ENCODE data around the gene RUSF1. TPM values are rescaled to one million over a fixed set of nuclear protein-coding genes. Genes with fewer than 3 reads are reported as not detected.
"Not testable (repeated sequence)": the region's sequence is repeated elsewhere in the genome, so short reads cannot be mapped to it uniquely, and the experiment has no call there.

Gene RUSF1
- total RNA-seq, 1 donor from 2014 or later = 54.9 TPM

DNA sequence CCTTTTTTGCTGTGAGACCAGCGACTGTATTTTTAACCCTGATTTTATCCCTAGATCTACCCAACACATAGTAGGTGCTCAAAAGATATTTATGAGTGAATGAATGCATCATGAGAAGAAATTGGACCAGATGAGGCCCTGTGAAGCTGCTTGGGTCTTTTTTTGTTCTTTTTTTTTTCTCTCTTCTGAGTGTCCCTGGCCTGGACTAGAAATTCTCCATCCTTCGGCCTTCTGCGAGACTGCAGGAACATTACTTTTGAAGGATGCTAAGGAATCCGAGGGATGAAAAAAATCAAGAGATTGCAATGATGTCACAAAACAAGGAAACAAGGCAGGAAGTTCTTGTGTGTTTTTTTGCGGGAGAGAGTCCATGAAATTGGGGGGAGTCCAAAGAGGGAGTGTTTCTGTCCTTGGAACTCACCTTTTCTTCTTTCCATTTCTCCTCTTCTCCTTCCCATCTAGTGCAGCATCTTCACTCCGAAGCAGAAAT lies 560 bp upstream of the RUSF1 start:
- intact Hi-C loops (cut with DNase I) = no loop called here
- peak in 1 of 2 donors; percentile 10 for ATAC-seq
- peak overlapping the region; percentile 96 for H3K4me3 ChIP-seq
- no peaks in the 10 kb centered on the region for H3K27me3 ChIP-seq (ENCODE audit: low read depth)
- H3K27ac ChIP-seq = peak overlapping the region; percentile 96
- TF ChIP-seq, protein P1, sequence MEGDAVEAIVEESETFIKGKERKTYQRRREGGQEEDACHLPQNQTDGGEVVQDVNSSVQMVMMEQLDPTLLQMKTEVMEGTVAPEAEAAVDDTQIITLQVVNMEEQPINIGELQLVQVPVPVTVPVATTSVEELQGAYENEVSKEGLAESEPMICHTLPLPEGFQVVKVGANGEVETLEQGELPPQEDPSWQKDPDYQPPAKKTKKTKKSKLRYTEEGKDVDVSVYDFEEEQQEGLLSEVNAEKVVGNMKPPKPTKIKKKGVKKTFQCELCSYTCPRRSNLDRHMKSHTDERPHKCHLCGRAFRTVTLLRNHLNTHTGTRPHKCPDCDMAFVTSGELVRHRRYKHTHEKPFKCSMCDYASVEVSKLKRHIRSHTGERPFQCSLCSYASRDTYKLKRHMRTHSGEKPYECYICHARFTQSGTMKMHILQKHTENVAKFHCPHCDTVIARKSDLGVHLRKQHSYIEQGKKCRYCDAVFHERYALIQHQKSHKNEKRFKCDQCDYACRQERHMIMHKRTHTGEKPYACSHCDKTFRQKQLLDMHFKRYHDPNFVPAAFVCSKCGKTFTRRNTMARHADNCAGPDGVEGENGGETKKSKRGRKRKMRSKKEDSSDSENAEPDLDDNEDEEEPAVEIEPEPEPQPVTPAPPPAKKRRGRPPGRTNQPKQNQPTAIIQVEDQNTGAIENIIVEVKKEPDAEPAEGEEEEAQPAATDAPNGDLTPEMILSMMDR (IDR thresholded peaks at IDR 0.05) = no peak
- no peaks in the 10 kb centered on the region for H3K9me3 ChIP-seq
- H3K4me1 ChIP-seq = peaks cover 39% of the 10 kb centered on the region
- DNase-seq = no peak
- H3K36me3 ChIP-seq = peaks cover 14% of the 10 kb centered on the region

DNA sequence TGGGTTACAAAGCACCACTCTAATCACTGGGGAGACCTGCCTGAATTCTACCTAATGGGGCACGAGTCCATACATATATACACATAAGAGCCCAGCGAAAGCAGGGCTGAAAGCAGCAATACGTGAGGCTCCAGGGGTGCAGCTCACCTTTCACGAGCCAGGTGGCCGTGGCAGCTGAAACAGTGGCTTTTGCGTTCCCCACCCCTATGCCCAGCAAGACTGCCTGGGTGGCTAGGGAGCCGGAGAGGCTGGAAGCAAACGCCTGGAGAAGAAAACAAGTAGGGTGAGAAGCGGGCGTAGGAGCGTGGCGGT lies 618 bp downstream of the RUSF1 start:
- no peaks in the 10 kb centered on the region for H3K27me3 ChIP-seq (ENCODE audit: low read depth)
- peaks cover 14% of the 10 kb centered on the region for H3K36me3 ChIP-seq
- DNase-seq (no peak), ATAC-seq (no peak)
- no peaks in the 10 kb centered on the region for H3K9me3 ChIP-seq
- peak overlapping the region; percentile 96 for H3K27ac ChIP-seq
- peak overlapping the region; percentile 96 for H3K4me3 ChIP-seq
- peaks cover 49% of the 10 kb centered on the region for H3K4me1 ChIP-seq
- intact Hi-C loops (cut with DNase I) = no loop called here
- TF ChIP-seq, protein P1 (IDR thresholded peaks at IDR 0.05) = no peak

DNA sequence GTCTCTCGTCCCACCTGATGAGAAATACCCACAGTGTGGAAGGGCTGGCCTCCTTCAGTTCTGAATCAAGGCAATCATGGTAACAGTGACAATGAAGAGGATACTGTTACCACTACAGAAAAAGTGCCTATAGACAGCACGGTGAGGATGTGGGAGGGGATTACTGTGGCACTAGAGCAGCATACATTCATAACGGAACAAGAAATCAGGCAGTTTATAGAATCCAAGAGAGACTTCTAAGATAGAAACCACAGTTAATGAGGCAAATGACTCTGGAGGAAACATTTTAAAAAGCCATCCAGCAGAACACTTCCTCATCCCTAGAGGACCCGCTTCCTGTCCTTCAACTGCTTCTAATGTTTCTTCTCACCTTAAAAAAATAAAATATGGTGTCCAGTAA lies 2.7 kb downstream of the RUSF1 start:
- Histone ChIP-seq H3K36me3 (peaks cover 14% of the 10 kb centered on the region), H3K4me1 (peaks cover 65% of the 10 kb centered on the region), H3K27ac (no peak overlapping the region), H3K27me3 (ENCODE audit: low read depth) (no peaks in the 10 kb centered on the region), H3K4me3 (no peak overlapping the region), H3K9me3 (no peaks in the 10 kb centered on the region)
- DNase-seq = no peak
- no peak for ATAC-seq
- TF ChIP-seq, protein P1 (IDR thresholded peaks at IDR 0.05) = no peak
- intact Hi-C loops (cut with DNase I) = no loop called here

- TF ChIP-seq, protein P1 (IDR thresholded peaks at IDR 0.05) = no peak
- no peak for DNase-seq
These were observed 4.0 kb downstream of the RUSF1 start for GRCh38 chr16:31504159-31504558.

GRCh38 chr16:31503555-31503954 lies 4.6 kb downstream of the RUSF1 start:
- H3K9me3 ChIP-seq; intact Hi-C loops (cut with DNase I); H3K4me3 ChIP-seq; DNase-seq; H3K27me3 ChIP-seq (ENCODE audit: low read depth): not testable (repeated sequence)
- Histone ChIP-seq H3K27ac (peak overlapping the region; percentile 53), H3K36me3 (peaks cover 29% of the 10 kb centered on the region), H3K4me1 (peaks cover 49% of the 10 kb centered on the region)
- ATAC-seq = peak in 1 of 2 donors; percentile 23

More at GRCh38 chr16:31504159-31504558, 4.0 kb downstream of the RUSF1 start:
- Histone ChIP-seq H3K36me3 (peaks cover 23% of the 10 kb centered on the region), H3K27me3 (ENCODE audit: low read depth) (no peaks in the 10 kb centered on the region), H3K4me3 (no peak overlapping the region), H3K27ac (peak overlapping the region; percentile 53), H3K4me1 (peaks cover 54% of the 10 kb centered on the region), H3K9me3 (no peaks in the 10 kb centered on the region)
- intact Hi-C loops (cut with DNase I) = no loop called here
- ATAC-seq = no peak

DNA sequence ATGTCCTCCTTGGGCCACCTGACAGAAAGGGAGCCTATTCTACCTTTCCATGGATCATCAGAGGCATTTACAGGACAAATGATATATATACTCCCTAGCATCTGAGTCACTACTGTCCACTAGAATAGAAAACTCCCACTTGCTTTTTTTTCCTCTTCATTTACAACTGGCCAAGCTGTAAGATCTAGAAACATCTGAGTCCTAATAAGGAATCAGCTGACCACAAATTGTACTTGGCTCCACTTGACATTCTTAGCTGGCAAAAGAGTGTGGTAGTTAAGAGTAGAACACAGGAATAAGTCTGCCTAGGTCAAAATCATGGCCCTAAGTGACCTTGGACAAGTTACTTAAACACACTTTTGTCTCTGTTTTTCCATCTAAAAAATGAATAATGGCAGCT lies 5.2 kb downstream of the RUSF1 start:
- Histone ChIP-seq H3K27me3 (ENCODE audit: low read depth) (no peaks in the 10 kb centered on the region), H3K36me3 (peaks cover 35% of the 10 kb centered on the region), H3K9me3 (no peaks in the 10 kb centered on the region), H3K4me3 (no peak overlapping the region), H3K4me1 (peaks cover 49% of the 10 kb centered on the region), H3K27ac (peak overlapping the region; percentile 53)
- intact Hi-C loops (cut with DNase I) = no loop called here
- DNase-seq = no peak
- TF ChIP-seq, protein P1 (IDR thresholded peaks at IDR 0.05) = no peak
- ATAC-seq = peak; percentile 78 to 83

All from lower lobe of right lung (tissue), 2 donors.